GM21619 (cell line): ENCODE measurements around the gene CCDC57.
A peak's percentile ranks its signal among the peaks of the same experiment; 100 is the strongest.
"Not testable (repeated sequence)": the region's sequence is repeated elsewhere in the genome, so short reads cannot be mapped to it uniquely, and the experiment has no call there.

ENCODE experiments used
- ATAC-seq: cut with Tn5 transposase; IDR thresholded peaks from one replicate; pipeline ENCODE4 v1.9.1; 2021; ENCODE audit not compliant: unreplicated experiment

The CCDC57 gene, protein sequence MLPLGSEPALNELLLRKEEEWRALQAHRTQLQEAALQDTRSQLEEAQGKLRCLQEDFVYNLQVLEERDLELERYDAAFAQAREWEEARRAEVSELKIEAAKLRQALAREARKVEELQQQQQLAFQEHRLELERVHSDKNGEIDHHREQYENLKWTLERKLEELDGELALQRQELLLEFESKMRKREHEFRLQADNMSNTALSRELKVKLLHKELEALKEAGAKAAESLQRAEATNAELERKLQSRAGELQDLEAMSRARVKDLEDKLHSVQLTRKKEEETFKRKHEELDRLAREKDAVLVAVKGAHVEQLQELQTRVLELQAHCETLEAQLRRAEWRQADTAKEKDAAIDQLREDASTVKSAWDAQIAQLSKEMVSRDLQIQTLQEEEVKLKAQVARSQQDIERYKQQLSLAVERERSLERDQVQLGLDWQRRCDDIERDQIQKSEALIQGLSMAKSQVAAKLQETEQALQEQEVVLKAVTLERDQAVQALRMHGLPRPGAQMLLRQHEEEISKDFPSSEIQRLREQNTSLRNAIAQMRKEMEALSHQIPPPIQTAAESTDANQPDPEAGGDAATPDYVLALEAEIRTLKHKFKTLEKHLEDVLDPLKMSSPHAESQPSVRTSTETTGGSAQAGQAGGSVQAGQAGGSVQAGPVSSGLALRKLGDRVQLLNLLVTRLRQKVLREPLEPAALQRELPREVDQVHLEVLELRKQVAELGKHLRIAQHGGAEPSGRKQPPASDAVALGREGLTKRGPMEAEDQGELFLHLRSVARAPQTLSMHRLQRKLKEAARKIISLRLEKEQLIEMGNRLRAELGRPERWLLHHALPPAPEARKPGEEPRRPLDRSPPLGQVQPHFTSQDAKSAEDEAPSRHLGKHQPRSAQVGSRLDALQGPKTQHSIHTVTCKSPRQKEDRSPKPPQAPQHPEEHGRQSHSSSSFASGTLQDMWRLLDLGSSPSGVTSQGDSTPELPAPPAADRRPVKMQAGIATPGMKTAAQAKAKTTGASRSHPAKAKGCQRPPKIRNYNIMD

DNA sequence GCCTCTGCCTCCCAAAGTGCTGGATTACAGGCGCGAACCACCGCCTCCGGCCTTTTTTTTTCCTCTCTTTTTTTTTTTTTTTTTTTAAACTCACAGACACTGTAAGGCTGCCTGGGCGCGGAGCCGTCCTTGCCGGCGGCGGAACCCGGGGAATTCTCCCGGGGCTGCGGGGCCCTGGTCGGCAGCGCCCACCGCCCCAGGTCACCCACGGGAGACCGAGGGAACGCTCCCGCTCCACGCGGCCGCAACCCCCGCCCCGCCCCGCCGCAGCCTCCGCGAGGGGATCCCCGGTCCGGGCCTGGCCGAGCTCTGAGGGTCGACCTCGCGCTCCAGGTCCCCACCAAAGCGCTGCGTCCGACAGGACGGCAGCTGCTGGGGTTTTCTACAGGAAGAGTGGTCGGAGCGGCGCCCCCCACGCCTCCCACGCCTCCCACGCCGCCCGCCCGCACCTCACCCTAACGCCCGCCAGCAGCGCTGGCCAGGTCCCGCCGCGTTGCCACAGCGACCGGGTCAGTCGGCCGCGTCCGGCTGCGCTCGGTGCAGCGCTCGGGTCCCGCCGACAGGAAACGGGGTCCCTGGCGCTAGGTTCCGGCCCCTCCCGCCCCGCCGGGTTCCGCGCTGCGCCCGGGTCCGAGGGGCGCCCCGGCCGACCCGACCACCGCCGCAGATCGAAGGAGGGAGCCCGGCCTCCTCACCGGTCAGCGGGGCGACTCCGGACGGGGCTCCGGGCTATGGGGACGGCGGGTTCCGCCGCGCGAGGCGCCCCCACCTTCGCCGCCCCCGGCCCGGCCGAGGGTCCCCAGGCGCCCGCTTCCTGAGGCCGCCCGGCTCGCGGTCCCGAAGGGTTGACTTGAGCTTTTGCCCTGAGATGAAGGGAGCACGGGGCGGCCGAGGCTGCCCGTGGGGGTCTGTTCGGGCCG, at the start of gene CCDC57:
TSS of gene CCDC57 (minus strand) at position 512 of the 920 bp plus-strand sequence. CDS start 10,898 bp downstream, outside the sequence.
- peak; percentile 58 for ATAC-seq

- ATAC-seq, result no peak
Measured at GRCh38 chr17:82262344-82262743, 49.7 kb upstream of the CCDC57 start.

DNA sequence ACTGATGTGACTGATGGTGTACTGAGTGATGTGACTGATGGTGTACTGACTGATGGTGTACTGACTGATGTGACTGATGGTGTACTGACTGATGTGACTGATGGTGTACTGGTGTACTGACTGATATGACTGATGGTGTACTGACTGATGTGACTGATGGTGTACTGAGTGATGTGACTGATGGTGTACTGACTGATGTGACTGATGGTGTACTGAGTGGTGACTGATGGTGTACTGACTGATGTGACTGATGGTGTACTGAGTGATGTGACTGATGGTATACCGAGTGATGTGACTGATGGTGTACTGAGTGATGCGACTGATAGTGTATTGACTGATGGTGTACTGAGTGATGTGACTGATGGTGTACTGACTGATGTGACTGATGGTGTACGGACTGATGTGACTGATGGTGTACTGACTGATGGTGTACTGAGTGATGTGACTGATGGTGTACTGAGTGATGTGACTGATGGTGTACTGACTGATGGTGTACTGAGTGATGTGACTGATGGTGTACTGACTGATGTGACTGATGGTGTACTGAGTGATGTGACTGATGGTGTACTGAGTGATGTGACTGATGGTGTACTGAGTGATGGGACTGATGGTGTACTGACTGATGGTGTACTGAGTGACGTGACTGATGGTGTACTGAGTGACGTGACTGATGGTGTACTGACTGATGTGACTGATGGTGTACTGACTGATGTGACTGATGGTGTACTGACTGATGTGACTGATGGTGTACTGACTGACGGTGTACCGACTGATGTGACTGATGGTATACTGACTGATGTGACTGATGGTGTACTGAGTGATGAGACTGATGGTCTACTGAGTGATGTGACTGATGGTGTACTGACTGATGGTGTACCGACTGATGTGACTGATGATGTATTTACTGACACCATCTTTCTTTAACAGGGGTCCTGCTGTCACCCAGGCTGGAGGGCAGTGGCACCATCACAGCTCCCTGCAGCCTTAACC, 47.6 kb upstream of the CCDC57 start:
- not testable (repeated sequence) for ATAC-seq

- no peak for ATAC-seq
Measured at GRCh38 chr17:82258555-82258954, 45.9 kb upstream of the CCDC57 start.

GRCh38 chr17:82257473-82257872, 44.8 kb upstream of the CCDC57 start:
- ATAC-seq, result no peak

- no peak for ATAC-seq
Measured at GRCh38 chr17:82256242-82256885, 43.7 kb upstream of the CCDC57 start.

GRCh38 chr17:82255402-82255972, 42.8 kb upstream of the CCDC57 start:
- ATAC-seq, result no peak

DNA sequence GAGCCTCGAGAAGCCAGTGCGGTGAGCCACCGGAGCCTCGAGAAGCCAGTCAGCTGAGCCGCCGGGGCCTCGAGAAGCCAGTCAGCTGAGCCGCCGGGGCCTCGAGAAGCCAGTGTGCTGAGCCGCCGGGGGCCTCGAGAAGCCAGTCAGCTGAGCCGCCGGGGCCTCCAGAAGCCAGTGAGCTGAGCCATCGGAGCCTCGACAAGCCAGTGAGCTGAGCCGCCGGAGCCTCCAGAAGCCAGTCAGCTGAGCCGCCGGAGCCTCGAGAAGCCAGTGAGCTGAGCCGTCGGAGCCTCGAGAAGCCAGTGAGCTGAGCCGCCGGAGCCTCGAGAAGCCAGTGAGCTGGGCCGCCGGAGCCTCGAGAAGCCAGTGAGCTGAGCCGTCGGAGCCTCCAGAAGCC, 42.1 kb upstream of the CCDC57 start:
- not testable (repeated sequence) for ATAC-seq

GRCh38 chr17:82254096-82254495, 41.5 kb upstream of the CCDC57 start:
- not testable (repeated sequence) for ATAC-seq

- ATAC-seq, result no peak
Measured at GRCh38 chr17:82253179-82253544, 40.5 kb upstream of the CCDC57 start.

DNA sequence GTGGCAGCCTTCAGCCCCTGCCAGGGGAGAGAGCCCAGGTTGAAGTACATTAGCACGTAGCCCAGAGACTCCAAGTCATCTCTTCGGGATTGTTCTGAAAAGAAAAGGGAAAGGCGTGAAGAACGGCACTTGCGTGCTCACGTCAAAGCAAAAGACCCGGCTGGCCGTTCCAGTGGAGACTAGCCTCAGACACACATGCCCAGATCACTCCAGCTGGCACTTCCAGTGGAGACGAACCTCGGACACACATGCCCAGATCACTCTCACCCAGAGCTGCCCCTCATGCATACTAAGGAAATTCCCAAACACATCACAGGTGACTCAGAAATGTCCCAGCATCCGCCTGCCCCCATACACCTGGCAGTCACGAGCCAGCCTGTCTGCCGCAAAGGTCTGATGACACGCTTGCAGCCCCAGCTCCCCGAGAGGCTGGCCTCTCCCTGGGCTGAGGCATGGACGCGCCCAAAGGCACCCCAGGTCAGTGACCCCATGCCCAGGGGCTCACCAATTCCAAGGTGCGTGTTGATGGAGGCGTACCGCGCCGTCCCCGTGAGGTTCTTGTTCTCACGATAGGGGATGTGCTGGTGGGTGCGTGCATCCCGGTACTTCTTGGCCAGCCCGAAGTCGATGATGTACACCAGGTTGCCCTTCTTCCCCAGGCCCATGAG, 40.0 kb upstream of the CCDC57 start:
- ATAC-seq, result no peak

- ATAC-seq, result no peak
Measured at GRCh38 chr17:82250868-82251500, 38.3 kb upstream of the CCDC57 start.

GRCh38 chr17:82249896-82250581, 37.4 kb upstream of the CCDC57 start:
- ATAC-seq, result no peak

- ATAC-seq, result no peak
Measured at GRCh38 chr17:82248815-82249674, 36.4 kb upstream of the CCDC57 start.

DNA sequence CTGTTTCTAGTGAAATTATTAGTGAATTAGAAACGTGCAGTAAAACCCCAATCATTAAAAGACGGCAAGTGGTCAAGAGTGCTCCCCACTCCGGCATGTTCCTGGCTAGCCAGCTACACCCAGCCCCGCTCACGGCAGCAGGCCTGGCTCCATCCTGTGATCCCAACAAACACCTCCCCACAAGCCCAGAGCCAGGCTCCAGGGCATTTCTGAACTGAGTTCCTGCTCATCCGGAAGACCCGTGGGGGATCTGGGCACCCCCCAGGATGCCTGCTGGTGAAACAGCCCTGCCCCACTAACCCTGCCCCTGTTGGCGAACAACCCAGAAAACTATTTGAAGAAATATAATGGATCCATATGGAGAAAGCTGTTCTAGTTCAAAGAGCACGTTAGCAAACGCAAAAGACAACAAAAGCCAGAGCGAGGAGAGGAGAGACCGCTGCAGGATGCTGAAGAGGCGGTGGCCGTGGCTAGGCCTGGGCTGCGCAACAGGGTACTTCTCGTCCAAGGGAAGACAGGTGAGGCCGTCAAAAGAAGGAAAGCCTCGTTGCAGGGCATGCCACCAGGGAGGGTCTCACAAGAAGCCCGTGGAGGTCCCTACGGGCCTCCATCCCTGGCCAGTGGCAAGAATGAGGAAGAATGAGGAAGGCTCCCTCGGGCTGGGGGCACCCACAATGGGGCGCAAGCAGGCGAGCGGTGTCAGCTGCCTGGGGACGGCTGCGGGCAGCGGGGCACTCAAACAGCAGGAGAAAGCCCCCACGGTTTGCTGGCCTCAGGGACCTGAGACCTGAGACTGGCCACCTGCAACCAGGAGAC, 35.4 kb upstream of the CCDC57 start:
- ATAC-seq, result no peak
